PC-3 (cell line): Measurements from ENCODE around the gene GJB4.

Source experiments
- EZH2 ChIP-seq: fragments of 300-600 bp; sonication (generic); IDR thresholded peaks from one replicate; pipeline ENCODE4 v1.6.1; 2017; ENCODE audit warnings: antibody characterized with exemption, mild to moderate bottlenecking, low read length; ENCODE audit not compliant: unreplicated experiment
- TF ChIP-seq, protein P1 (sequence below): fragments of 300-600 bp; sonication (generic); conservative IDR thresholded peaks from 2 replicates; pipeline ENCODE4 v1.5.1; 2017; ENCODE audit warnings: antibody characterized with exemption, low read depth, mild to moderate bottlenecking, low read length

DNA sequence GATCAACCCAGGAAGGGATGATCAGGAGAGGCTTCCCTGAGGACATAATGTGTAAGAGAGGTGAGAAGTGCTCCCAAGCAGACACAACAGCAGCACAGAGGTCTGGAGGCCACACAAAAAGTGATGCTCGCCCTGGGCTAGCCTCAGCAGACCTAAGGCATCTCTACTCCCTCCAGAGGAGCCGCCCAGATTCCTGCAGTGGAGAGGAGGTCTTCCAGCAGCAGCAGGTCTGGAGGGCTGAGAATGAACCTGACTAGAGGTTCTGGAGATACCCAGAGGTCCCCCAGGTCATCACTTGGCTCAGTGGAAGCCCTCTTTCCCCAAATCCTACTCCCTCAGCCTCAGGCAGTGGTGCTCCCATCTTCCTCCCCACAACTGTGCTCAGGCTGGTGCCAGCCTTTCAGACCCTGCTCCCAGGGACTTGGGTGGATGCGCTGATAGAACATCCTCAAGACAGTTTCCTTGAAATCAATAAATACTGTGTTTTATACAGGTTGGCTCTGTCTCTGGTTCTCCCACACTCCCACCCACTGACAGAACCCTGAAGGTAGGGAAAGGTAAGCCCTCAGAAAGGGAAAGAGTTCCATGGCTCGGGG is 26.4 kb downstream of the GJB4 start:
- TF ChIP-seq, protein P1, sequence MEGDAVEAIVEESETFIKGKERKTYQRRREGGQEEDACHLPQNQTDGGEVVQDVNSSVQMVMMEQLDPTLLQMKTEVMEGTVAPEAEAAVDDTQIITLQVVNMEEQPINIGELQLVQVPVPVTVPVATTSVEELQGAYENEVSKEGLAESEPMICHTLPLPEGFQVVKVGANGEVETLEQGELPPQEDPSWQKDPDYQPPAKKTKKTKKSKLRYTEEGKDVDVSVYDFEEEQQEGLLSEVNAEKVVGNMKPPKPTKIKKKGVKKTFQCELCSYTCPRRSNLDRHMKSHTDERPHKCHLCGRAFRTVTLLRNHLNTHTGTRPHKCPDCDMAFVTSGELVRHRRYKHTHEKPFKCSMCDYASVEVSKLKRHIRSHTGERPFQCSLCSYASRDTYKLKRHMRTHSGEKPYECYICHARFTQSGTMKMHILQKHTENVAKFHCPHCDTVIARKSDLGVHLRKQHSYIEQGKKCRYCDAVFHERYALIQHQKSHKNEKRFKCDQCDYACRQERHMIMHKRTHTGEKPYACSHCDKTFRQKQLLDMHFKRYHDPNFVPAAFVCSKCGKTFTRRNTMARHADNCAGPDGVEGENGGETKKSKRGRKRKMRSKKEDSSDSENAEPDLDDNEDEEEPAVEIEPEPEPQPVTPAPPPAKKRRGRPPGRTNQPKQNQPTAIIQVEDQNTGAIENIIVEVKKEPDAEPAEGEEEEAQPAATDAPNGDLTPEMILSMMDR, result no peak
- no peak for TF ChIP-seq EZH2
